Measurements from ENCODE around the gene SMPD3. TPM values are rescaled to one million over a fixed set of nuclear protein-coding genes. Genes with fewer than 3 reads are reported as not detected.

Gene SMPD3
- total and polyA plus RNA-seq, 7 donors, result 0.04 to 0.21 (median 0.08) TPM

DNA sequence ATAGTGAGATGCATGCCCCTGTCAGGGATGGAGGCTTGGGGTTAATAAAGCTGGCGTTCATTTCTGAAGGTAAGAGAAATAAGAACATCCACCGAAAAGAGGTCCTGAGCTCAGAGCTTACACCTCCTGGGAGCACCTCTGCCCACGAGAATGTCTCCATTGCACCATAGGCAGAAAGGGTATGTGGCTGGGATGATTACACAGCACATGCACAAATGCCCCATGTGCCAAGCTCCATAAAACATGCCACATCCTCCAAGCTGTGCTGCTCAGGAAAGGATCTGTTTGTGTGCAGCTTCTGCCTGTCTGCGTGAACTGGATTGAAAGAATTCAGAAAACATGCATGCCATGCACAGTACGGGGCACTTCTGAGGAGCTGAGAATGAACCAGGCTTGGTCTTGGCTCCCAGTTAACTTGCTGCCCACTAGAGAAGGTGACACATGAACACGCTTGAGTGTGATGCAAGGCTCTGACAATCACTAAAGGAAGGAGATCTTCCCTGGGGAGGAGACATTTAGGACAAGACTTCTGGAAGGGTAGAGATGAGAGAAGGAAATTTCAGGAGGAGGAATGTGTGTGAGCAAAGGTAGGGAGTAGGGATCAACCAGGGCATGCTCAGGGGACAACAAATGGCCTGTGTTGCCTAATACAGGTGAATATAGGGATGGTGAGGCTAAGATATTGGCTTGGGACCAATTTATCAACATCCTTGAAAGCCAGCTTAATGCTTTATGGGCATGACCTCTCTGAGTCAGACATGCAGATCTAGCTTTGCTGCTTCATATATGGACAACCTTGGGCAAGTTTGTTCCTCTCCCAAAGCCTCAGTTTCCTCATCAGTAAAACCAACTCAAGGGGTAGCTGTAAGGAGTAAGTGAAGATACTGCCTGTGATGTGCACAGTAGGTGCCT, 32.0 kb upstream of the SMPD3 start:
- H3K36me3 ChIP-seq (ENCODE audit: insufficient read depth in 1 of 2, low read depth in 1 of 2), result no peaks in the 10 kb centered on the region
- H3K4me3 ChIP-seq, result no peak overlapping the region
- H3K9me3 ChIP-seq, result no peaks in the 10 kb centered on the region
- WGBS, 3 donors, result 79 to 85% (median 83%) methylated on average over 6 of the region's 6 CpGs
- DNase-seq, result no peak
- ATAC-seq, result no peak
- intact Hi-C loops (cut with DNase I), result no loop called here
- H3K4me1 ChIP-seq, result no peaks in the 10 kb centered on the region
- no peak for TF ChIP-seq CTCF (IDR thresholded peaks at IDR 0.05)
- no peak overlapping the region for H3K27ac ChIP-seq
- H3K27me3 ChIP-seq (ENCODE audit: insufficient read depth in 3 of 3, low read length in 2 of 3), result no peaks in the 10 kb centered on the region

DNA sequence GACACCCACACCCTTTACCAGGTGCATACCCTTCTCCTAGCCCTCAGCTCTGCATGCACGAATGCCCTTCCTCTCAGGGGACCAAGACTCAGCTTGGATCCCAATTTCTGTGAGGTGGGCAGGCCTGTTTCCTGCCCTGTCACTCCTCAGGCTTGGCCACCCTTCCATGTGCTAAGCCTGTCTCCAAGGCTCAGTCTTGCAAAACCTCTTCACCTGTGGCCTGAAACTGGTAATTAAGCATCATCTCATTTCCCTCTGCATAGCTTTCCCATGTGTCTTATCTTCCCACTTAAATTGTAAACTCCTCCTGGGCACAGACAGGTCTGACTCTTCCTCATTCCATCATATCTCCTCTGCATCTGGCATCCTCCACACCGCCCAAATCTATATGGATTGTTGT, 31.0 kb upstream of the SMPD3 start:
- ATAC-seq (no peak), DNase-seq (no peak)
- H3K4me3 ChIP-seq, result no peak overlapping the region
- H3K4me1 ChIP-seq, result no peaks in the 10 kb centered on the region
- no peaks in the 10 kb centered on the region for H3K36me3 ChIP-seq (ENCODE audit: insufficient read depth in 1 of 2, low read depth in 1 of 2)
- TF ChIP-seq CTCF (IDR thresholded peaks at IDR 0.05), result no peak
- no peaks in the 10 kb centered on the region for H3K27me3 ChIP-seq (ENCODE audit: insufficient read depth in 3 of 3, low read length in 2 of 3)
- intact Hi-C loops (cut with DNase I), result no loop called here
- no peaks in the 10 kb centered on the region for H3K9me3 ChIP-seq
- no peak overlapping the region for H3K27ac ChIP-seq
- WGBS, 3 donors, result 46 to 65% (median 60%) methylated on average over 2 of the region's 2 CpGs

DNA sequence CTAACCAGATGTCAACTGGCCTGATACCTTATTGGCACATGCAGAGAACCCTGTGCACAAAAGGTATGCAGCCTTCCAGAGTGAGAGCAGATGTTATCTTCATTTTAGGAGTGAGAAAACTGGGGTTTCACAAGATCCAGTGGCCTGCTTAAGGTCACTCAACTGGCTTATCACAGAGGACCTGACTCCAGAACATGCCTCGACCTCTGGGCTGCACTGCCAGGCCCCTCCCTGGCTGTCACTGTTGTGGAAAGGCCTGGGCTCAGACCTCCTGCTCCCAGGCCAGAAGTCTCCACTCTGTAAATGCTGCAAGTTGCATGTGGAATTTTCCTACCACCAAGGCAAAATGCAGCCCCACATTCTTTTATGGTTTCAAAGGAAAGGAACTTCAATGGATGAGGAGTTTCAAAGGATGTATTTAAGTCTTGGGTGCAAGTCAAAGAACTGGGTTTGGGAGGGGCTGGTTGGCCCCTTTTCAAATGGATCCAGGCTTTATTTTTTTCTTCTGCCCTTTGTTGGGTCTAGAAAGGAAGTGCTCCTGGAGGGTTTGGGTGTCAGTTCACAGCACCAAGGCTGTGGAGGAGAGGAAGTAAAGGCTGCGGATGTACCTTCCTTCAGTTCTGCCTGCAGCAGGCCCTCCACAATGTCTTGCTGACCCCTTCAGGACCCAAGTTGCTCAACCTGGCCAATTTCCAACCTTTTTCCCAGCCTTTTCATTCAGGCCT, 30.4 kb upstream of the SMPD3 start:
- no peak for TF ChIP-seq CTCF (IDR thresholded peaks at IDR 0.05)
- Histone ChIP-seq H3K4me3 (no peak overlapping the region), H3K9me3 (no peaks in the 10 kb centered on the region), H3K27ac (no peak overlapping the region), H3K36me3 (ENCODE audit: insufficient read depth in 1 of 2, low read depth in 1 of 2) (no peaks in the 10 kb centered on the region), H3K27me3 (ENCODE audit: insufficient read depth in 3 of 3, low read length in 2 of 3) (no peaks in the 10 kb centered on the region), H3K4me1 (no peaks in the 10 kb centered on the region)
- intact Hi-C loops (cut with DNase I), result no loop called here
- no peak for DNase-seq
- WGBS, 3 donors, result 43 to 63% (median 59%) methylated on average over 2 of the region's 2 CpGs
- ATAC-seq, result no peak

DNA sequence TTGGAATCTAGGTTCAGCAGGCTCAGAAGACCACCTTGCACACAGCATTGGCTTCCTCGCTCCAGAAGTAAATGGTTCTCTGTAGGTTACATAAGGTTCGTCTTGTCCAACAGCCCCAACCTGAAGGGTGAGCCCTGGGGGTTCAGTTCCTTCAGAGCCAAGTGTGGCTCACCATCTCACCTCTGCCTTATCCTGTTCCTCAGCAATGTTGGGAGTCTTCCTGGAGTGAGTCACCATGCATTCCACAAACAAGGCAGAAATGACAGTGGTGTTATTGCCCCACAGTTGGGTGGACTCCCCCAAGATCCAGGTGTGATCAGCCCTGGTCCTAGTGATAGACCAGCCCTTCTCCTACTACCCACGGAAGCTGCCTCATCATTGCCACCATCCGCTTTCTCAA, 26.8 kb upstream of the SMPD3 start:
- Histone ChIP-seq H3K4me3 (no peak overlapping the region), H3K36me3 (ENCODE audit: insufficient read depth in 1 of 2, low read depth in 1 of 2) (no peaks in the 10 kb centered on the region), H3K27ac (no peak overlapping the region), H3K4me1 (no peaks in the 10 kb centered on the region), H3K27me3 (ENCODE audit: insufficient read depth in 3 of 3, low read length in 2 of 3) (no peaks in the 10 kb centered on the region), H3K9me3 (no peaks in the 10 kb centered on the region)
- intact Hi-C loops (cut with DNase I), result no loop called here
- ATAC-seq (no peak), DNase-seq (no peak)
- no peak for TF ChIP-seq CTCF (IDR thresholded peaks at IDR 0.05)
- 86 to 94% (median 90%) methylated on average over 4 of the region's 4 CpGs for WGBS, 3 donors
